GM19193 (cell line): ENCODE measurements around the gene TMCC3.

ENCODE experiments used
- POLR2A ChIP-seq: IDR thresholded peaks from 4 replicates; pipeline ENCODE4 v1.6.1; 2011; ENCODE audit not compliant: insufficient read depth, insufficient read length; ENCODE audit errors: extremely low read depth

The TMCC3 gene

GRCh38 chr12:94553875-94554274 lies 96.5 kb downstream of the TMCC3 start:
- TF ChIP-seq POLR2A, result no peak

GRCh38 chr12:94553130-94553519 lies 97.2 kb downstream of the TMCC3 start:
- TF ChIP-seq POLR2A, result no peak

GRCh38 chr12:94551810-94552209 lies 98.5 kb downstream of the TMCC3 start:
- TF ChIP-seq POLR2A, result no peak

GRCh38 chr12:94550964-94551363 lies 99.4 kb downstream of the TMCC3 start:
- TF ChIP-seq POLR2A, result no peak

- TF ChIP-seq POLR2A, result no peak
These were observed 104.2 kb downstream of the TMCC3 start for GRCh38 chr12:94545935-94546771.

- TF ChIP-seq POLR2A, result no peak
These were observed 106.0 kb downstream of the TMCC3 start for GRCh38 chr12:94544355-94544754.

GRCh38 chr12:94538318-94538717 lies 112.0 kb downstream of the TMCC3 start:
- no peak for TF ChIP-seq POLR2A

GRCh38 chr12:94536040-94536965 lies 114.1 kb downstream of the TMCC3 start:
- no peak for TF ChIP-seq POLR2A

GRCh38 chr12:94535510-94535921 lies 114.8 kb downstream of the TMCC3 start:
- no peak for TF ChIP-seq POLR2A

GRCh38 chr12:94534774-94535509 lies 115.4 kb downstream of the TMCC3 start:
- no peak for TF ChIP-seq POLR2A

- no peak for TF ChIP-seq POLR2A
These were observed 116.1 kb downstream of the TMCC3 start for GRCh38 chr12:94534278-94534677.

GRCh38 chr12:94532490-94533422 lies 117.6 kb downstream of the TMCC3 start:
- TF ChIP-seq POLR2A, result no peak

GRCh38 chr12:94531196-94531720 lies 119.1 kb downstream of the TMCC3 start:
- TF ChIP-seq POLR2A, result no peak

GRCh38 chr12:94525951-94526350 lies 124.4 kb downstream of the TMCC3 start:
- TF ChIP-seq POLR2A, result no peak
